ENCODE results near the gene ATG2B.
A peak's percentile ranks its signal among the peaks of the same experiment; 100 is the strongest.

ATG2B gene

GRCh38 chr14:96309133-96309895, 53.8 kb downstream of the ATG2B start:
- no peak overlapping the region for H3K9ac ChIP-seq (ENCODE audit: low read length)
- no peaks in the 10 kb centered on the region for H3K9me2 ChIP-seq (ENCODE audit: low read depth, low read length)
- H3K27me3 ChIP-seq (ENCODE audit: insufficient read depth, low read length): no peaks in the 10 kb centered on the region
- H3K4me1 ChIP-seq (ENCODE audit: insufficient read depth, low read length, severe bottlenecking): peaks cover 5% of the 10 kb centered on the region
- no peaks in the 10 kb centered on the region for H3K9me3 ChIP-seq (ENCODE audit: low read length)
- no peak overlapping the region for H3K4me3 ChIP-seq (ENCODE audit: low read depth, low read length, poor library complexity, severe bottlenecking)
- H2AFZ ChIP-seq (ENCODE audit: low read length): no peak overlapping the region
- H3K27ac ChIP-seq (ENCODE audit: low read depth, low read length, poor library complexity, severe bottlenecking): no peak overlapping the region
- H3K79me2 ChIP-seq (ENCODE audit: insufficient read depth, low read length): no peaks in the 10 kb centered on the region
- no peak overlapping the region for H3K4me2 ChIP-seq (ENCODE audit: low read length)
- no peaks in the 10 kb centered on the region for H4K20me1 ChIP-seq (ENCODE audit: insufficient read depth, low read length)
- no peaks in the 10 kb centered on the region for H3F3A ChIP-seq (ENCODE audit: insufficient read depth, low read length)
- H3K36me3 ChIP-seq (ENCODE audit: insufficient read depth, low read length): peaks cover 72% of the 10 kb centered on the region
- TF ChIP-seq, protein P1, sequence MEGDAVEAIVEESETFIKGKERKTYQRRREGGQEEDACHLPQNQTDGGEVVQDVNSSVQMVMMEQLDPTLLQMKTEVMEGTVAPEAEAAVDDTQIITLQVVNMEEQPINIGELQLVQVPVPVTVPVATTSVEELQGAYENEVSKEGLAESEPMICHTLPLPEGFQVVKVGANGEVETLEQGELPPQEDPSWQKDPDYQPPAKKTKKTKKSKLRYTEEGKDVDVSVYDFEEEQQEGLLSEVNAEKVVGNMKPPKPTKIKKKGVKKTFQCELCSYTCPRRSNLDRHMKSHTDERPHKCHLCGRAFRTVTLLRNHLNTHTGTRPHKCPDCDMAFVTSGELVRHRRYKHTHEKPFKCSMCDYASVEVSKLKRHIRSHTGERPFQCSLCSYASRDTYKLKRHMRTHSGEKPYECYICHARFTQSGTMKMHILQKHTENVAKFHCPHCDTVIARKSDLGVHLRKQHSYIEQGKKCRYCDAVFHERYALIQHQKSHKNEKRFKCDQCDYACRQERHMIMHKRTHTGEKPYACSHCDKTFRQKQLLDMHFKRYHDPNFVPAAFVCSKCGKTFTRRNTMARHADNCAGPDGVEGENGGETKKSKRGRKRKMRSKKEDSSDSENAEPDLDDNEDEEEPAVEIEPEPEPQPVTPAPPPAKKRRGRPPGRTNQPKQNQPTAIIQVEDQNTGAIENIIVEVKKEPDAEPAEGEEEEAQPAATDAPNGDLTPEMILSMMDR (IDR thresholded peaks at IDR 0.05; ENCODE audit: low read length): no peak
- no peak for TF ChIP-seq EZH2 (IDR thresholded peaks at IDR 0.05; ENCODE audit: borderline replicate concordance, low read length)

GRCh38 chr14:96307434-96307833, 55.7 kb downstream of the ATG2B start:
- H3K4me3 ChIP-seq (ENCODE audit: low read depth, low read length, poor library complexity, severe bottlenecking): no peak overlapping the region
- H3F3A ChIP-seq (ENCODE audit: insufficient read depth, low read length): no peaks in the 10 kb centered on the region
- no peak overlapping the region for H3K9ac ChIP-seq (ENCODE audit: low read length)
- no peaks in the 10 kb centered on the region for H4K20me1 ChIP-seq (ENCODE audit: insufficient read depth, low read length)
- H3K36me3 ChIP-seq (ENCODE audit: insufficient read depth, low read length): peaks cover 62% of the 10 kb centered on the region
- H2AFZ ChIP-seq (ENCODE audit: low read length): no peak overlapping the region
- no peak for TF ChIP-seq EZH2 (IDR thresholded peaks at IDR 0.05; ENCODE audit: borderline replicate concordance, low read length)
- TF ChIP-seq, protein P1 (IDR thresholded peaks at IDR 0.05; ENCODE audit: low read length): peak; percentile 10; the same call in 1 of the 2 replicates
- no peaks in the 10 kb centered on the region for H3K27me3 ChIP-seq (ENCODE audit: insufficient read depth, low read length)
- peaks cover 11% of the 10 kb centered on the region for H3K4me1 ChIP-seq (ENCODE audit: insufficient read depth, low read length, severe bottlenecking)
- no peaks in the 10 kb centered on the region for H3K79me2 ChIP-seq (ENCODE audit: insufficient read depth, low read length)
- H3K9me3 ChIP-seq (ENCODE audit: low read length): no peaks in the 10 kb centered on the region
- no peak overlapping the region for H3K4me2 ChIP-seq (ENCODE audit: low read length)
- H3K9me2 ChIP-seq (ENCODE audit: low read depth, low read length): no peaks in the 10 kb centered on the region
- H3K27ac ChIP-seq (ENCODE audit: low read depth, low read length, poor library complexity, severe bottlenecking): no peak overlapping the region

DNA sequence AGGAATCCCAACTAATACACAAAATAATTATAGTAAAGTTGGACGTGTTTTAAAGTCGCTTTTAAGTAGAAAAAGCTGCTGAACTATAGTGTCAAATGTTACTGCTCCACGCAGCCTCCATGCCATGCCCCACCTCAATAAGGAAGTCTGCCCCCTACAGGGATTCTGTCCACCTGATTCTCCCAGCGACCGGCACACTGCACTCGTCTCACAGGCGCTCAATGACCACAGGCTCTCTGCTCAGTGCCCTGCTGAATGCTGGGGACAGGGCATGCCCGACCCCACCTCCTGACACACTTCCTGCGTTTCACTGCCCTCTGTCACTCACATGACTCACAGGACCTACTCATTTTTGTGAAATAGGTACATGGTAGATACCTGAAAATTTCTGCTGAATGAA, 58.2 kb downstream of the ATG2B start:
- Histone ChIP-seq H3K27ac (ENCODE audit: low read depth, low read length, poor library complexity, severe bottlenecking) (no peak overlapping the region), H3F3A (ENCODE audit: insufficient read depth, low read length) (no peaks in the 10 kb centered on the region), H3K4me3 (ENCODE audit: low read depth, low read length, poor library complexity, severe bottlenecking) (no peak overlapping the region), H3K9me2 (ENCODE audit: low read depth, low read length) (no peaks in the 10 kb centered on the region), H3K4me2 (ENCODE audit: low read length) (no peak overlapping the region), H3K27me3 (ENCODE audit: insufficient read depth, low read length) (no peaks in the 10 kb centered on the region), H3K4me1 (ENCODE audit: insufficient read depth, low read length, severe bottlenecking) (peaks cover 11% of the 10 kb centered on the region), H3K9ac (ENCODE audit: low read length) (no peak overlapping the region), H3K9me3 (ENCODE audit: low read length) (no peaks in the 10 kb centered on the region), H3K79me2 (ENCODE audit: insufficient read depth, low read length) (no peaks in the 10 kb centered on the region), H4K20me1 (ENCODE audit: insufficient read depth, low read length) (no peaks in the 10 kb centered on the region), H3K36me3 (ENCODE audit: insufficient read depth, low read length) (peaks cover 58% of the 10 kb centered on the region), H2AFZ (ENCODE audit: low read length) (no peak overlapping the region)
- no peak for TF ChIP-seq EZH2 (IDR thresholded peaks at IDR 0.05; ENCODE audit: borderline replicate concordance, low read length)
- TF ChIP-seq, protein P1 (IDR thresholded peaks at IDR 0.05; ENCODE audit: low read length): peak; percentile 31; the same call in 1 of the 2 replicates

Measured in OCI-LY1 (cell line).